Glutamatergic neuron (in vitro differentiated cells): ENCODE data around the gene SLC9A3. TPM values are rescaled to one million over a fixed set of nuclear protein-coding genes. Genes with fewer than 3 reads are reported as not detected.
"Not testable (repeated sequence)": the region's sequence is repeated elsewhere in the genome, so short reads cannot be mapped to it uniquely, and the experiment has no call there.

ENCODE experiments used
- DNase-seq: peaks from one replicate; pipeline ENCODE4 v3.0.0; 2022
- H3K27ac Mint-ChIP-seq: one replicate; pipeline ENCODE4 v1.8.0; 2020; ENCODE audit warnings: mild to moderate bottlenecking, mixed read lengths, inconsistent platforms; ENCODE audit not compliant: unreplicated experiment
- H3K27me3 Mint-ChIP-seq: one replicate; pipeline ENCODE4 v1.8.0; 2020; ENCODE audit warnings: mild to moderate bottlenecking, moderate library complexity, mixed read lengths, inconsistent platforms; ENCODE audit not compliant: unreplicated experiment
- H3K36me3 Mint-ChIP-seq: one replicate; pipeline ENCODE4 v1.8.0; 2020; ENCODE audit warnings: mild to moderate bottlenecking, mixed read lengths, inconsistent platforms; ENCODE audit not compliant: unreplicated experiment
- H3K4me1 Mint-ChIP-seq: one replicate; pipeline ENCODE4 v1.8.0; 2020; ENCODE audit warnings: mild to moderate bottlenecking, low read depth, mixed read lengths, inconsistent platforms; ENCODE audit not compliant: unreplicated experiment
- H3K4me3 Mint-ChIP-seq: one replicate; pipeline ENCODE4 v1.8.0; 2020; ENCODE audit warnings: mild to moderate bottlenecking, mixed read lengths, inconsistent platforms; ENCODE audit not compliant: unreplicated experiment
- H3K9me3 Mint-ChIP-seq: one replicate; pipeline ENCODE4 v1.8.0; 2020; ENCODE audit warnings: mild to moderate bottlenecking, moderate library complexity, mixed read lengths, inconsistent platforms; ENCODE audit not compliant: unreplicated experiment
- CTCF ChIP-seq: fragments of 200-600 bp; sonication (generic); IDR thresholded peaks from one replicate; pipeline ENCODE4 v1.5.0; 2021; ENCODE audit not compliant: partially characterized antibody, unreplicated experiment
- total RNA-seq: library from RNA; stranded (reverse); fragmentation: NEBNext Ultra II Directional; extraction: Animal tissue kit (Norgen Biotek cat#: 25700); gene quantifications from one replicate; pipeline ENCODE4 v1.2.1, GENCODE V29; 2021; ENCODE audit not compliant: unreplicated experiment

Gene SLC9A3
- total RNA-seq, 1 donor from 2014 or later, result 1.1 TPM

GRCh38 chr5:513216-514100 lies 10.8 kb downstream of the SLC9A3 start:
- no peak overlapping the region for H3K4me3 Mint-ChIP-seq
- no peak overlapping the region for H3K27ac Mint-ChIP-seq
- no peaks in the 10 kb centered on the region for H3K4me1 Mint-ChIP-seq
- H3K27me3 Mint-ChIP-seq, result peaks cover 9% of the 10 kb centered on the region
- no peak for DNase-seq
- TF ChIP-seq CTCF, result no peak
- H3K36me3 Mint-ChIP-seq, result peaks cover 6% of the 10 kb centered on the region
- H3K9me3 Mint-ChIP-seq, result peaks cover 4% of the 10 kb centered on the region

- H3K4me3 Mint-ChIP-seq, result no peak overlapping the region
- DNase-seq, result no peak
- H3K27me3 Mint-ChIP-seq, result peaks cover 2% of the 10 kb centered on the region
Measured at GRCh38 chr5:511476-511875, 12.8 kb downstream of the SLC9A3 start.

GRCh38 chr5:510521-510920 lies 13.7 kb downstream of the SLC9A3 start:
- no peak overlapping the region for H3K4me3 Mint-ChIP-seq
- no peak for DNase-seq
- TF ChIP-seq CTCF, result no peak
- H3K27me3 Mint-ChIP-seq, result peaks cover 2% of the 10 kb centered on the region
- no peaks in the 10 kb centered on the region for H3K36me3 Mint-ChIP-seq
- no peaks in the 10 kb centered on the region for H3K4me1 Mint-ChIP-seq
- no peak overlapping the region for H3K27ac Mint-ChIP-seq
- peaks cover 7% of the 10 kb centered on the region for H3K9me3 Mint-ChIP-seq

More at GRCh38 chr5:511476-511875, 12.8 kb downstream of the SLC9A3 start:
- no peak overlapping the region for H3K27ac Mint-ChIP-seq
- H3K4me1 Mint-ChIP-seq, result no peaks in the 10 kb centered on the region
- TF ChIP-seq CTCF, result no peak
- peaks cover 7% of the 10 kb centered on the region for H3K9me3 Mint-ChIP-seq
- H3K36me3 Mint-ChIP-seq, result no peaks in the 10 kb centered on the region

- TF ChIP-seq CTCF, result no peak
- no peaks in the 10 kb centered on the region for H3K36me3 Mint-ChIP-seq
- H3K27me3 Mint-ChIP-seq, result no peaks in the 10 kb centered on the region
- no peak for DNase-seq
- H3K4me3 Mint-ChIP-seq, result no peak overlapping the region
- peaks cover 7% of the 10 kb centered on the region for H3K9me3 Mint-ChIP-seq
- no peak overlapping the region for H3K27ac Mint-ChIP-seq
- no peaks in the 10 kb centered on the region for H3K4me1 Mint-ChIP-seq
Measured at GRCh38 chr5:509611-510185, 14.6 kb downstream of the SLC9A3 start.

- not testable (repeated sequence) for H3K4me1 Mint-ChIP-seq, H3K4me3 Mint-ChIP-seq, H3K27ac Mint-ChIP-seq, H3K27me3 Mint-ChIP-seq, H3K9me3 Mint-ChIP-seq, DNase-seq, H3K36me3 Mint-ChIP-seq
Measured at GRCh38 chr5:507986-508575, 16.2 kb downstream of the SLC9A3 start.
